Measurements from ENCODE around the gene PROB1. TPM values are rescaled to one million over a fixed set of nuclear protein-coding genes. Genes with fewer than 3 reads are reported as not detected.

Gene PROB1
- polyA plus RNA-seq, 1 of the 3 experiments (the other 2 are of a cell fraction) = 0.44 TPM

DNA sequence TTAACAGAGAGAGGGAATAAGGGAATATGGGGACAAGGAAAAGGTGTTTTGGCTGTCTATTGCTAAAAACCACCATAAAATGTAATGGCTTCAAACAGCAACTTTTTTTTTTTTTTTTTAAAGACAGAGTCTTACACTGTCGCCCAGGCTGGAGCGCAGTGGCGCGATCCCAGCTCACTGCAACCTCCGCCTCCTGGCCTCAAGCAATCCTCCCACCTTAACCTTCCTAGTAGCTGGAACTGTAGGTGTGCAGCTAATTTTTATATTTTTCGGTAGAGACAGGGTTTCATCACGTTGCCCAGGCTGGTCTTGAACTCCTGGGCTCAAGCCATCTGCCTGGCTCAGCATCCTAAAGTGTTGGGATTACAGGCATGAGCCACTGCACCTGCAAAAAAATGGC, 13.3 kb upstream of the PROB1 start:
- no peak overlapping the region for H3K4me2 ChIP-seq
- no peak for DNase-seq
- peaks cover 3% of the 10 kb centered on the region for H3F3A ChIP-seq (replicated peaks; ENCODE audit: insufficient read depth)
- no peak overlapping the region for H2AFZ ChIP-seq (ENCODE audit: low read depth)
- TF ChIP-seq EZH2phosphoT487 (IDR thresholded peaks at IDR 0.05; ENCODE audit: borderline replicate concordance, low read depth) (no peak), RFX5 (IDR thresholded peaks at IDR 0.05; ENCODE audit: low read length) (no peak), GATA2 (CRISPR knock-in tag; IDR thresholded peaks at IDR 0.05) (no peak), FOXJ3 (CRISPR knock-in tag; IDR thresholded peaks at IDR 0.05) (no peak), YY1 (IDR thresholded peaks at IDR 0.05; ENCODE audit: low read depth) (no peak), ELF1 (IDR thresholded peaks at IDR 0.05) (no peak), TAF1 (IDR thresholded peaks at IDR 0.05; ENCODE audit: borderline replicate concordance, low read depth, low read length) (no peak), TEAD4 (IDR thresholded peaks at IDR 0.05; ENCODE audit: borderline replicate concordance, insufficient read depth) (no peak), RCOR1 (IDR thresholded peaks at IDR 0.05; ENCODE audit: low read length) (no peak)
- TF ChIP-seq, protein P1, sequence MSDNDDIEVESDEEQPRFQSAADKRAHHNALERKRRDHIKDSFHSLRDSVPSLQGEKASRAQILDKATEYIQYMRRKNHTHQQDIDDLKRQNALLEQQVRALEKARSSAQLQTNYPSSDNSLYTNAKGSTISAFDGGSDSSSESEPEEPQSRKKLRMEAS (IDR thresholded peaks at IDR 0.05; ENCODE audit: low read depth) = no peak
- TF ChIP-seq, protein P2, sequence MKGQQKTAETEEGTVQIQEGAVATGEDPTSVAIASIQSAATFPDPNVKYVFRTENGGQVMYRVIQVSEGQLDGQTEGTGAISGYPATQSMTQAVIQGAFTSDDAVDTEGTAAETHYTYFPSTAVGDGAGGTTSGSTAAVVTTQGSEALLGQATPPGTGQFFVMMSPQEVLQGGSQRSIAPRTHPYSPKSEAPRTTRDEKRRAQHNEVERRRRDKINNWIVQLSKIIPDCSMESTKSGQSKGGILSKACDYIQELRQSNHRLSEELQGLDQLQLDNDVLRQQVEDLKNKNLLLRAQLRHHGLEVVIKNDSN (IDR thresholded peaks at IDR 0.05; ENCODE audit: borderline replicate concordance, low read depth) = no peak
- TF ChIP-seq, protein P3, sequence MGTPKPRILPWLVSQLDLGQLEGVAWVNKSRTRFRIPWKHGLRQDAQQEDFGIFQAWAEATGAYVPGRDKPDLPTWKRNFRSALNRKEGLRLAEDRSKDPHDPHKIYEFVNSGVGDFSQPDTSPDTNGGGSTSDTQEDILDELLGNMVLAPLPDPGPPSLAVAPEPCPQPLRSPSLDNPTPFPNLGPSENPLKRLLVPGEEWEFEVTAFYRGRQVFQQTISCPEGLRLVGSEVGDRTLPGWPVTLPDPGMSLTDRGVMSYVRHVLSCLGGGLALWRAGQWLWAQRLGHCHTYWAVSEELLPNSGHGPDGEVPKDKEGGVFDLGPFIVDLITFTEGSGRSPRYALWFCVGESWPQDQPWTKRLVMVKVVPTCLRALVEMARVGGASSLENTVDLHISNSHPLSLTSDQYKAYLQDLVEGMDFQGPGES (IDR thresholded peaks at IDR 0.05; ENCODE audit: low read depth, low read length) = no peak
- H3K36me3 ChIP-seq (replicated peaks in 1 of 2; ENCODE audit: control insufficient read depth in 1 of 2, insufficient read depth in 2 of 2, low read length in 1 of 2) = peaks cover 3 to 9% of the 10 kb centered on the region in 2 experiments
- no peak overlapping the region for H3K4me3 ChIP-seq (ENCODE audit: low read depth in 2 of 2, low read length in 1 of 2)
- H3K79me2 ChIP-seq (ENCODE audit: insufficient read depth) = no peaks in the 10 kb centered on the region
- no peaks in the 10 kb centered on the region for H3K9me3 ChIP-seq
- 94% methylated on average over 7 of the region's 7 CpGs for WGBS (ENCODE audit: low lambda C conversion rate)
- H3K9me2 ChIP-seq = no peaks in the 10 kb centered on the region
- no peaks in the 10 kb centered on the region for H3K27me3 ChIP-seq (ENCODE audit: insufficient read depth)
- no peak overlapping the region for H3K27ac ChIP-seq (ENCODE audit: low read depth in 2 of 2, low read length in 1 of 2)
- H3K4me1 ChIP-seq (ENCODE audit: control insufficient read depth in 1 of 2, insufficient read depth in 2 of 2, low read depth in 1 of 2, low read length in 1 of 2) = peaks cover 0 to 22% of the 10 kb centered on the region in 2 experiments; a peak in 1 of 4 replicates
- CTCF ChIA-PET = interaction anchor here (1.3 to 5.7 kb wide), 3 partner anchors 15 to 106 kb away, joined by 3 to 39 read pairs (median 26); no protein-coding TSS in a partner anchor
- POLR2A ChIA-PET = no interaction called here
- no peak overlapping the region for H3K9ac ChIP-seq
- H4K20me1 ChIP-seq (ENCODE audit: insufficient read depth) = no peaks in the 10 kb centered on the region

DNA sequence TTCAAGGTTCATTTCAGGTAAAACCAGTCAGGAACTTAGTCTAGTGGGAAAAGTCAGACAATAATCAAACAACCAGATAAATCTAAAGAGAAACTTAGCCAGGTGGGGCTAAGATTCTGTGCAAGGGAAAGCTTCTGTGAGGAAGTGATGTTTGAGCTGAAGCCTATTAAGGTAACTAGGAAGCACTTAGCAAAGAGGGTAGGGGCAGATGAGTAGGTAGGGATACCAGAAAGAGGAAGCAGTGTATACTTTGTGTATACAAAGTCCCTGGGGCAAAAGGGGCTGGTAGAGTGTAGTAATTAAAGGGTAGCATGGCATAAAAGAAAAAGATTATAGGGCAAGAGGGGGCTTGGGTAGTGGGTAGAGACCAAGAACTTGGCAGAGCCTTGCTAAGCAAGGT, 12.6 kb upstream of the PROB1 start:
- H3K9me3 ChIP-seq = no peaks in the 10 kb centered on the region
- H3K27me3 ChIP-seq (ENCODE audit: insufficient read depth) = no peaks in the 10 kb centered on the region
- no peak overlapping the region for H3K4me3 ChIP-seq (ENCODE audit: low read depth in 2 of 2, low read length in 1 of 2)
- DNase-seq = no peak
- H3K27ac ChIP-seq (ENCODE audit: low read depth in 2 of 2, low read length in 1 of 2) = no peak overlapping the region
- no peaks in the 10 kb centered on the region for H3K79me2 ChIP-seq (ENCODE audit: insufficient read depth)
- H3K36me3 ChIP-seq (replicated peaks in 1 of 2; ENCODE audit: control insufficient read depth in 1 of 2, insufficient read depth in 2 of 2, low read length in 1 of 2) = peaks cover 0 to 4% of the 10 kb centered on the region in 2 experiments
- no peak overlapping the region for H2AFZ ChIP-seq (ENCODE audit: low read depth)
- H3K9me2 ChIP-seq = no peaks in the 10 kb centered on the region
- no peak for TF ChIP-seq ELF1 (IDR thresholded peaks at IDR 0.05)
- TF ChIP-seq, protein P4, sequence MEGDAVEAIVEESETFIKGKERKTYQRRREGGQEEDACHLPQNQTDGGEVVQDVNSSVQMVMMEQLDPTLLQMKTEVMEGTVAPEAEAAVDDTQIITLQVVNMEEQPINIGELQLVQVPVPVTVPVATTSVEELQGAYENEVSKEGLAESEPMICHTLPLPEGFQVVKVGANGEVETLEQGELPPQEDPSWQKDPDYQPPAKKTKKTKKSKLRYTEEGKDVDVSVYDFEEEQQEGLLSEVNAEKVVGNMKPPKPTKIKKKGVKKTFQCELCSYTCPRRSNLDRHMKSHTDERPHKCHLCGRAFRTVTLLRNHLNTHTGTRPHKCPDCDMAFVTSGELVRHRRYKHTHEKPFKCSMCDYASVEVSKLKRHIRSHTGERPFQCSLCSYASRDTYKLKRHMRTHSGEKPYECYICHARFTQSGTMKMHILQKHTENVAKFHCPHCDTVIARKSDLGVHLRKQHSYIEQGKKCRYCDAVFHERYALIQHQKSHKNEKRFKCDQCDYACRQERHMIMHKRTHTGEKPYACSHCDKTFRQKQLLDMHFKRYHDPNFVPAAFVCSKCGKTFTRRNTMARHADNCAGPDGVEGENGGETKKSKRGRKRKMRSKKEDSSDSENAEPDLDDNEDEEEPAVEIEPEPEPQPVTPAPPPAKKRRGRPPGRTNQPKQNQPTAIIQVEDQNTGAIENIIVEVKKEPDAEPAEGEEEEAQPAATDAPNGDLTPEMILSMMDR (IDR thresholded peaks at IDR 0.05) = no peak
- TF ChIP-seq, protein P5, sequence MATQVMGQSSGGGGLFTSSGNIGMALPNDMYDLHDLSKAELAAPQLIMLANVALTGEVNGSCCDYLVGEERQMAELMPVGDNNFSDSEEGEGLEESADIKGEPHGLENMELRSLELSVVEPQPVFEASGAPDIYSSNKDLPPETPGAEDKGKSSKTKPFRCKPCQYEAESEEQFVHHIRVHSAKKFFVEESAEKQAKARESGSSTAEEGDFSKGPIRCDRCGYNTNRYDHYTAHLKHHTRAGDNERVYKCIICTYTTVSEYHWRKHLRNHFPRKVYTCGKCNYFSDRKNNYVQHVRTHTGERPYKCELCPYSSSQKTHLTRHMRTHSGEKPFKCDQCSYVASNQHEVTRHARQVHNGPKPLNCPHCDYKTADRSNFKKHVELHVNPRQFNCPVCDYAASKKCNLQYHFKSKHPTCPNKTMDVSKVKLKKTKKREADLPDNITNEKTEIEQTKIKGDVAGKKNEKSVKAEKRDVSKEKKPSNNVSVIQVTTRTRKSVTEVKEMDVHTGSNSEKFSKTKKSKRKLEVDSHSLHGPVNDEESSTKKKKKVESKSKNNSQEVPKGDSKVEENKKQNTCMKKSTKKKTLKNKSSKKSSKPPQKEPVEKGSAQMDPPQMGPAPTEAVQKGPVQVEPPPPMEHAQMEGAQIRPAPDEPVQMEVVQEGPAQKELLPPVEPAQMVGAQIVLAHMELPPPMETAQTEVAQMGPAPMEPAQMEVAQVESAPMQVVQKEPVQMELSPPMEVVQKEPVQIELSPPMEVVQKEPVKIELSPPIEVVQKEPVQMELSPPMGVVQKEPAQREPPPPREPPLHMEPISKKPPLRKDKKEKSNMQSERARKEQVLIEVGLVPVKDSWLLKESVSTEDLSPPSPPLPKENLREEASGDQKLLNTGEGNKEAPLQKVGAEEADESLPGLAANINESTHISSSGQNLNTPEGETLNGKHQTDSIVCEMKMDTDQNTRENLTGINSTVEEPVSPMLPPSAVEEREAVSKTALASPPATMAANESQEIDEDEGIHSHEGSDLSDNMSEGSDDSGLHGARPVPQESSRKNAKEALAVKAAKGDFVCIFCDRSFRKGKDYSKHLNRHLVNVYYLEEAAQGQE (IDR thresholded peaks at IDR 0.05; ENCODE audit: low read depth, low read length) = no peak
- TF ChIP-seq FOXJ3 (CRISPR knock-in tag; IDR thresholded peaks at IDR 0.05) = no peak
- no peak for TF ChIP-seq EZH2phosphoT487 (IDR thresholded peaks at IDR 0.05; ENCODE audit: borderline replicate concordance, low read depth)
- TF ChIP-seq YY1 (IDR thresholded peaks at IDR 0.05; ENCODE audit: low read depth) = no peak
- no peaks in the 10 kb centered on the region for H4K20me1 ChIP-seq (ENCODE audit: insufficient read depth)
- no peak overlapping the region for H3K9ac ChIP-seq
- ChIA-PET POLR2A (no interaction called here), CTCF (interaction anchor here (0.7 to 5.7 kb wide), 5 partner anchors 15 to 226 kb away, joined by 3 to 39 read pairs (median 5); no protein-coding TSS in a partner anchor)
- H3K4me2 ChIP-seq = no peak overlapping the region
- peaks cover 0 to 27% of the 10 kb centered on the region in 2 experiments; a peak in 1 of 4 replicates for H3K4me1 ChIP-seq (ENCODE audit: control insufficient read depth in 1 of 2, insufficient read depth in 2 of 2, low read depth in 1 of 2, low read length in 1 of 2)
- H3F3A ChIP-seq (replicated peaks; ENCODE audit: insufficient read depth) = peaks cover 8% of the 10 kb centered on the region

Data from SK-N-SH (cell line).